ENCODE measurements around the gene ZNF862. TPM values are rescaled to one million over a fixed set of nuclear protein-coding genes. Genes with fewer than 3 reads are reported as not detected.
A peak's percentile ranks its signal among the peaks of the same experiment; 100 is the strongest.

The ZNF862 gene
- total and polyA plus RNA-seq, 2 of the 8 experiments (the other 6 are each of a cell fraction or from before 2014, with no cell fraction given): 1.8 to 3.9 TPM

DNA sequence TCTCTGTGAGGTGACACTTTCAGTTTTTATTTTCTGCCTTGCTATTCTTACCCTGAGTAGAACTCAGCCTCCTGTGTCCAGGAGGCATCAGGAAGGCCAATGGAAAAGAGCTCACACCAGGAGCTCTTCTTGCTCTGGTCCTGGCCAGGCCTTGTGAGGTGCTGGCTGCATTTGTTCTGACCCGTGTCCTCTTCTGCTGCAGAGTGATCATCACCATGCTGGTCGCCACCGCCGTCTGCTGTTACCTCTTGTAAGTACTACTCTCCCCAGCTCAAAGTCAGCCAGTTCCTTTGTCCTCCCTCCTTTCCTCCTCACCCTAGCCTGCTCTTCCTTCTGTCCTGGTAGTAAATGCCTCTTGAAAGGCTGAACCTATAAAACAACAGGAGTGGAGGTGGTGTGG, 37.2 kb downstream of the ZNF862 start:
- Histone ChIP-seq H3K79me2 (ENCODE audit: control insufficient read depth in 1 of 2, insufficient read depth in 2 of 2, low read length in 2 of 2) (no peaks in the 10 kb centered on the region), H2AFZ (ENCODE audit: low read length) (no peak overlapping the region), H3K9me3 (ENCODE audit: insufficient read depth in 2 of 2, low read depth in 1 of 2, low read length in 1 of 2) (no peaks in the 10 kb centered on the region), H3K36me3 (ENCODE audit: control insufficient read depth in 2 of 4, insufficient read depth in 4 of 4, low read length in 3 of 4) (no peaks in the 10 kb centered on the region), H3K27me3 (replicated peaks in 1 of 4; ENCODE audit: control insufficient read depth in 3 of 4, extremely low read depth in 1 of 4, insufficient read depth in 3 of 4, low read length in 3 of 4) (peaks cover 0 to 22% (median 14%) of the 10 kb centered on the region in 4 experiments; a peak in 6 of 7 replicates), H3K23ac (ENCODE audit: insufficient read length) (peak overlapping the region; percentile 18), H2BK120ac (replicated peaks; ENCODE audit: low read depth, low read length) (no peak overlapping the region), H4K91ac (replicated peaks; ENCODE audit: insufficient read length, low read length) (no peak overlapping the region), H3K79me1 (ENCODE audit: low read depth, low read length) (no peaks in the 10 kb centered on the region), H2BK15ac (ENCODE audit: low read length) (no peak overlapping the region; the same call in 1 of the 2 replicates), H3K4me1 (replicated peaks in 1 of 4; ENCODE audit: control insufficient read depth in 3 of 4, insufficient read depth in 4 of 4, low read length in 3 of 4) (peaks cover 0 to 12% (median 4%) of the 10 kb centered on the region in 4 experiments; a peak in 5 of 7 replicates), H3K23me2 (ENCODE audit: low read depth, low read length) (peaks cover 11% of the 10 kb centered on the region; the same call in 1 of the 2 replicates), H3K4me3 (ENCODE audit: extremely low read depth in 1 of 4, insufficient read depth in 2 of 4, low read depth in 3 of 4, low read length in 4 of 4) (no peak overlapping the region), H3K56ac (replicated peaks; ENCODE audit: insufficient read length, low read depth, low read length) (no peak overlapping the region), H2BK12ac (ENCODE audit: low read depth, low read length) (no peak overlapping the region), H3K14ac (ENCODE audit: insufficient read length) (no peak overlapping the region), H3K18ac (ENCODE audit: extremely low read depth, low read length) (no peak overlapping the region), H4K20me1 (replicated peaks in 1 of 2; ENCODE audit: control insufficient read depth in 1 of 2, insufficient read depth in 2 of 2, low read length in 2 of 2) (no peaks in the 10 kb centered on the region), H2BK5ac (ENCODE audit: low read depth, low read length) (no peak overlapping the region), H4K8ac (ENCODE audit: extremely low read depth, insufficient read depth, low read length) (no peak overlapping the region), H3K4ac (replicated peaks; ENCODE audit: insufficient read length, low read depth, low read length) (no peak overlapping the region), H2AK5ac (ENCODE audit: low read depth, low read length) (no peak overlapping the region), H3K27ac (ENCODE audit: low read depth, low read length) (no peak overlapping the region), H3K9ac (replicated peaks in 1 of 4; ENCODE audit: extremely low read depth in 1 of 4, low read depth in 3 of 4, low read length in 3 of 4) (no peak overlapping the region), H2BK20ac (ENCODE audit: low read length) (no peak overlapping the region), H4K5ac (ENCODE audit: insufficient read length, low read depth, low read length) (no peak overlapping the region), H3K4me2 (ENCODE audit: insufficient read depth in 1 of 2, low read depth in 2 of 2, low read length in 2 of 2) (no peak overlapping the region; a peak in 1 of 4 replicates)
- WGBS, 2 experiments (ENCODE audit: extremely low coverage in 1 of 2, insufficient coverage in 1 of 2, insufficient read length in 1 of 2, insufficient replicate concordance in 2 of 2, low coverage in 1 of 2, low lambda C conversion rate in 2 of 2, missing lambda C conversion rate in 1 of 2): 95% methylated on average over 4 of the region's 4 CpGs; no CpG with 5 or more reads in 1 of the 2 experiments
- ChIA-PET POLR2A (ENCODE audit: partially characterized antibody) (interaction anchor here (0.6 to 1.4 kb wide), 3 partner anchors 8 to 23 kb away, joined by 3 to 5 read pairs (median 4); no protein-coding TSS in a partner anchor), CTCF (ENCODE audit: partially characterized antibody) (interaction anchor here (0.8 to 1.9 kb wide), 3 partner anchors 8 to 69 kb away, joined by 3 to 10 read pairs (median 3); no protein-coding TSS in a partner anchor)
- FAIRE-seq: no peak
- DNase-seq (ENCODE audit: low read depth in 1 of 2, low spot score in 2 of 2): peak in 1 of 2 experiments; percentile 20
- no peak for TF ChIP-seq BRCA1 (IDR thresholded peaks at IDR 0.05; ENCODE audit: low read depth, low read length)
- no peak for TF ChIP-seq TAF7 (optimal IDR thresholded peaks at IDR 0.05; ENCODE audit: borderline replicate concordance, low read depth, low read length)
- no peak for TF ChIP-seq CBX5 (IDR thresholded peaks at IDR 0.05; ENCODE audit: low read depth, low read length)
